ENCODE data around the gene LZIC. TPM values are rescaled to one million over a fixed set of nuclear protein-coding genes. Genes with fewer than 3 reads are reported as not detected.

The LZIC gene
- total and polyA plus RNA-seq, 7 donors = 23.7 to 50.4 (median 28.8) TPM

DNA sequence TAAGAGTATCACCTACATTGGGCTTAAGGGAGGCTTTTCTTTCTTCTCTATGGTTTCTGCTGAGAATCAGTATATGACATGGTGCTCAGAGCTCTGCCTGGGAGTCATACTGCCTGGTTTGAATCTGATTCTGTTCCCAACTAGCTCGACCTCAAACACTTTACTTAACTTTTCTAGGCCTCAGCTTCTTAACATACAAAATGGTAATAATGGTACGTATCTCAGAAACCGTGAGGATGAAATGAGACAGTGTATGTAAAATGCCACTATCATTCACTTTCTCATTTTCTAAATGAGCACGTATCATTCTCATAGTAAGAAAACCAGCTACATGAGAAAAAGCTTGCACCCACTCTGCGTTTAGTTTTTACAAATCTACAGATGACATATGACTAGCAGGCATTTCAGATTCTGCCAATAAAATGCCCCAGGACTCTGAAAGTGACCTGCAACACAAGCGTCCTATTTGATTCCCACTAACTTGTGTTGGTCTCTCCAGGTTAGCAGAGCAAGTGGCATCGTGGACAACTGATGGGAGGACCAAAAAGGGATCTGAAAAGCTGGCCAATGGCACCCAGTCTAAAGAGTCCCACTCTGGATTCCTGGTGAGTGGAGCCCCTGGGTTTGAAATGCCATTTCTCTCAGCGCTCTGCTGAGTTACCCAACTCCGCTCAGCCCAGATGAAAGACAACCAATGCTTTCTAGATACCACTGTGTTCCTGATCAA lies 39.2 kb downstream of the LZIC start:
- peaks cover 0 to 15% (median 12%) of the 10 kb centered on the region in 4 donors for H3K4me1 ChIP-seq
- no peaks in the 10 kb centered on the region for H3K27me3 ChIP-seq
- no peaks in the 10 kb centered on the region for H3K9me3 ChIP-seq
- DNase-seq = no peak
- TF ChIP-seq, protein P1, sequence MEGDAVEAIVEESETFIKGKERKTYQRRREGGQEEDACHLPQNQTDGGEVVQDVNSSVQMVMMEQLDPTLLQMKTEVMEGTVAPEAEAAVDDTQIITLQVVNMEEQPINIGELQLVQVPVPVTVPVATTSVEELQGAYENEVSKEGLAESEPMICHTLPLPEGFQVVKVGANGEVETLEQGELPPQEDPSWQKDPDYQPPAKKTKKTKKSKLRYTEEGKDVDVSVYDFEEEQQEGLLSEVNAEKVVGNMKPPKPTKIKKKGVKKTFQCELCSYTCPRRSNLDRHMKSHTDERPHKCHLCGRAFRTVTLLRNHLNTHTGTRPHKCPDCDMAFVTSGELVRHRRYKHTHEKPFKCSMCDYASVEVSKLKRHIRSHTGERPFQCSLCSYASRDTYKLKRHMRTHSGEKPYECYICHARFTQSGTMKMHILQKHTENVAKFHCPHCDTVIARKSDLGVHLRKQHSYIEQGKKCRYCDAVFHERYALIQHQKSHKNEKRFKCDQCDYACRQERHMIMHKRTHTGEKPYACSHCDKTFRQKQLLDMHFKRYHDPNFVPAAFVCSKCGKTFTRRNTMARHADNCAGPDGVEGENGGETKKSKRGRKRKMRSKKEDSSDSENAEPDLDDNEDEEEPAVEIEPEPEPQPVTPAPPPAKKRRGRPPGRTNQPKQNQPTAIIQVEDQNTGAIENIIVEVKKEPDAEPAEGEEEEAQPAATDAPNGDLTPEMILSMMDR (IDR thresholded peaks at IDR 0.05) = no peak
- TF ChIP-seq EP300 (IDR thresholded peaks at IDR 0.05) (no peak), POLR2A (IDR thresholded peaks at IDR 0.05) (no peak), POLR2AphosphoS5 (IDR thresholded peaks at IDR 0.05) (no peak)
- intact Hi-C loops (cut with DNase I) = no loop called here
- no peak overlapping the region for H3K27ac ChIP-seq
- WGBS, 2 donors = 86 to 89% methylated on average over 9 of the region's 9 CpGs
- H3K36me3 ChIP-seq = no peaks in the 10 kb centered on the region
- no peak overlapping the region for H3K4me3 ChIP-seq

- intact Hi-C loops (cut with DNase I) = no loop called here
- TF ChIP-seq POLR2AphosphoS5 (IDR thresholded peaks at IDR 0.05) (no peak), POLR2A (IDR thresholded peaks at IDR 0.05) (no peak), EP300 (IDR thresholded peaks at IDR 0.05) (no peak)
- TF ChIP-seq, protein P1 (IDR thresholded peaks at IDR 0.05) = no peak
- no peaks in the 10 kb centered on the region for H3K36me3 ChIP-seq
- no peaks in the 10 kb centered on the region for H3K9me3 ChIP-seq
- WGBS, 2 donors = 88 to 94% methylated on average over 6 of the region's 6 CpGs
- peaks cover 0 to 9% (median 8%) of the 10 kb centered on the region in 4 donors for H3K4me1 ChIP-seq
- no peaks in the 10 kb centered on the region for H3K27me3 ChIP-seq
- H3K4me3 ChIP-seq = no peak overlapping the region
- H3K27ac ChIP-seq = no peak overlapping the region
- DNase-seq = no peak
Measured at GRCh38 chr1:9902060-9902452, 41.1 kb downstream of the LZIC start.

DNA sequence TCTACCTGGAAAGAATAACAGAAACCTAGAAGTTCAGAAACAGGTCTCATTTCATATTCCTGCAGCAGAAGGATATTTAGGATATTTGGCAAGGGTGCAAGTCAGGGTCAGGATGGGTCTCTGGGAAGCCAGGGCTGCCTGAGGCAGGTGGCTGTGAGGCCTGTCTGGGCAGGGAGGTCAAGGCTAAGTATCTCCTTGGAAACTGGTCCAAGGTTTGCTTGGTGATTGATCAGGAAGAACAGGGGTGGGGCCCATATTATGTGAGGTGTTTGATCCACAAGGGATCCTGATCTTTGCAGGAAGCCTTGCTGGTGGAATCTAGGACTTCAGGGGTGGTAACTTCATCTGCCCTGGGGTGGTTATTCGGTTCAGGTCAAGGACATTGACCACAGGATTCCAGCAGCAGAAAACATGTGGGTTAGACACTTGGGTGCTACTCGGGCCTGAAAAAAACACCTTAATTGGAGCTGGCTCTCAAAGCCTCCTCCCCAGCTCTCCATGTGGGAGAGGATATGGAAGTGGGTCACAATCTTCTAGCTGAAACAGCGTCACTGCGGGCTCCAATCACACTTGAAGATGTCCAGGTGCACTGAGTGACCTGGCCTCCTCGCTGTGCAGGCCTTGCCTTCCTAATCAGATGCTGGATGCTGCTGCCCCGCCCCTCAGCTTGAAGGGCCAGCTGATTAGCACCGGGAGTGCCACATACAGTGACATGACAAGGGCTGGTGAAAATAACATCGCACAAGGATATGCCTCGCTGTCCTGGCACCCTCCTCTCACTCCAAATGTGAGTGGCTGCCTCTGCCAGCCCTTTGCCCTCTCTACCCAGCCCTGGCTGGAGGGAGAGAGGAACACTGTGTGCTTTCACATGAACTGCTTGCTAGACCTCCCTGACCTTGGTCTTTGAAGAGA lies 41.8 kb downstream of the LZIC start:
- Histone ChIP-seq H3K36me3 (no peaks in the 10 kb centered on the region), H3K4me3 (no peak overlapping the region), H3K9me3 (no peaks in the 10 kb centered on the region), H3K4me1 (peaks cover 0 to 9% (median 8%) of the 10 kb centered on the region in 4 donors), H3K27ac (peak overlapping the region in 3 of 4 donors; percentile 1 to 39 (median 19)), H3K27me3 (no peaks in the 10 kb centered on the region)
- TF ChIP-seq POLR2AphosphoS5 (IDR thresholded peaks at IDR 0.05) (no peak), POLR2A (IDR thresholded peaks at IDR 0.05) (no peak), EP300 (IDR thresholded peaks at IDR 0.05) (no peak)
- intact Hi-C loops (cut with DNase I) = no loop called here
- 46 to 78% methylated on average over 9 of the region's 9 CpGs for WGBS, 2 donors
- no peak for DNase-seq

DNA sequence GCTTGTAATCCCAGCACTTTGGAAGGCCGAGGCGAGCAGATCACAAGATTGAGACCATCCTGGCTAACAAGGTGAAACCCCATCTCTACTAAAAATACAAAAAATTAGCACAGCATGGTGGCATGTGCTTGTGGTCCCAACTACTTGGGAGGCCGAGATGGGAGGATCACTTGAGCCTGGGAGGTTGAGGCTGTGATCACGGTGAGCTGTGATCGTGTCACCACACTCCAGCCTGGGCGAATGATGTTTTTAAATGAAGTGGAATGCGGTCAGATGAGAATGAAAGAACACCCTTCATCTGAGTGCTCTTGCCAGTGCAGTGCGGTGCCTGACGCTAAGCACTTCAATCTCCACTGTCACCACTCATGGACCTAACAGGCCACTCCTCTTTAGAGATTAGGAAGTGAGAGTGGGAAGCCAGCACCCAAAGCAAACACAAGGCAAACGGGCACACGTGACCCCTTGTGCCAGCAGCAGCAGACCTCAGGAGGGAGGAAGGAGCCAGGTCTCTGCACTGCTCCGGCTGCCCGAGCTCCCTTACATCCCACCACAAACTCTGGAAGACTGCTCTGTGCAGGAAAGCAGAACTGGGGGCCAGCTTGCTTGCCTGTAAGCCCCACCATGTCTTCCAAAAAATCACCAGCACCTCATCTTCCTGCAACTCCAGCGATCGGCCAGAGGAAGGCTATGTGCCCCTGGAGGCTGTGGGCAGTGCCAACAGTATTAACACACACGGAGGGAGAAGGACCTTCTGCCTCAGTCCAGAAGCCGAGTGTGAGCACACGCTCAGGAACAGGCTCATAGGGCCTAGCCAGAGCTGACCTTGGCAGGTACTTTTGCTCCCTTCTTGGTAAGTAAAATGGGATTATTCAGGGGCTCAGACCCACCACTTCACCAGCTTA lies 42.8 kb downstream of the LZIC start:
- Histone ChIP-seq H3K9me3 (no peaks in the 10 kb centered on the region), H3K27me3 (no peaks in the 10 kb centered on the region), H3K4me3 (no peak overlapping the region), H3K4me1 (peaks cover 0 to 9% (median 8%) of the 10 kb centered on the region in 4 donors), H3K27ac (peak overlapping the region in 3 of 4 donors; percentile 1 to 39 (median 19)), H3K36me3 (no peaks in the 10 kb centered on the region)
- intact Hi-C loops (cut with DNase I) = no loop called here
- DNase-seq = no peak
- no peak for TF ChIP-seq EP300 (IDR thresholded peaks at IDR 0.05)
- TF ChIP-seq, protein P1 (IDR thresholded peaks at IDR 0.05) = no peak
- TF ChIP-seq POLR2A (IDR thresholded peaks at IDR 0.05) = no peak
- no peak for TF ChIP-seq POLR2AphosphoS5 (IDR thresholded peaks at IDR 0.05)
- 30 to 46% methylated on average over 18 of the region's 18 CpGs for WGBS, 2 donors

Data from sigmoid colon (tissue), 7 donors.